ENCODE data around the gene SIGLEC1.

SIGLEC1 gene

DNA sequence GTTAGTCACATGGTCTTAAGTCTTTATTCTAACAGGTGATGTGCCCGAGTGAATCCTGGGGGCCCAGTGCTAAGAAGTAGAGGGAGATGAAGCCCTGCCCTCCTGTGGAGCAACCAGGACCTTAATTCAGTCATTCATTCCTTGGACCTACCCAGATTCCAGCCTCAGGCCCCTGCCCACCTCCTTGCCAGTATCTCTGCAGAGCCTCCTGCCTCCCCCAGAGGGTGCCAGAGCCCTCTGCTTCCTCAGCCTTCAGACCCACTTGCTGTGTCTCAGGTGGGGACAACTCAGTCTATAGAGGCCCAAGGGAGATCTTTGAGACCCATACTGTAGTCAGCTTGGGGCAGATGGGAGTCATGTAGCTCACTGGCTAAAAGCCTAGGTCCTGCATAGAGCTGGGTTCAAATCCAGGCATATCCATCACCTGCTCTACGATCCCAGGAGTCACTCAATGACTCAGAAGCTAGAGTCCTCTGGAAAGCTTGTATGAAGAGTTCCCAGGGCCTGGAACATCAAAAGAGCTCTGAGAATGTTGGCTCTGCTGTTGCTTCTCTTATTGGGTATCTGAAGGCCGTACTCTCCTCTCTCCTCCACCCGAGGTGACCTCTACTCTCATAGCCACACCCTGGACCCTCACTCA is 3.9 kb upstream of the SIGLEC1 start:
- H3K36me3 ChIP-seq (ENCODE audit: control insufficient read depth in 1 of 2, insufficient read depth in 2 of 2, low read length in 2 of 2): no peaks in the 10 kb centered on the region
- H3K27ac ChIP-seq (ENCODE audit: low read depth, low read length): no peak overlapping the region
- no peaks in the 10 kb centered on the region for H3K4me1 ChIP-seq (ENCODE audit: control insufficient read depth in 1 of 2, insufficient read depth in 2 of 2, low read length in 2 of 2)
- no peaks in the 10 kb centered on the region for H3K9me3 ChIP-seq (ENCODE audit: control insufficient read depth in 1 of 2, low read length in 2 of 2)
- no peak overlapping the region for H3K9ac ChIP-seq (ENCODE audit: low read depth in 1 of 2, low read length in 2 of 2)
- peaks cover 7 to 9% of the 10 kb centered on the region in 2 donors for H3K27me3 ChIP-seq (ENCODE audit: control insufficient read depth in 1 of 2, insufficient read depth in 2 of 2, low read length in 2 of 2)
- H3K4me3 ChIP-seq (ENCODE audit: low read depth in 1 of 2, low read length in 2 of 2): no peak overlapping the region

GRCh38 chr20:3714092-3714491 is 1.7 kb upstream of the SIGLEC1 start:
- H3K27ac ChIP-seq (ENCODE audit: low read depth, low read length): no peak overlapping the region

DNA sequence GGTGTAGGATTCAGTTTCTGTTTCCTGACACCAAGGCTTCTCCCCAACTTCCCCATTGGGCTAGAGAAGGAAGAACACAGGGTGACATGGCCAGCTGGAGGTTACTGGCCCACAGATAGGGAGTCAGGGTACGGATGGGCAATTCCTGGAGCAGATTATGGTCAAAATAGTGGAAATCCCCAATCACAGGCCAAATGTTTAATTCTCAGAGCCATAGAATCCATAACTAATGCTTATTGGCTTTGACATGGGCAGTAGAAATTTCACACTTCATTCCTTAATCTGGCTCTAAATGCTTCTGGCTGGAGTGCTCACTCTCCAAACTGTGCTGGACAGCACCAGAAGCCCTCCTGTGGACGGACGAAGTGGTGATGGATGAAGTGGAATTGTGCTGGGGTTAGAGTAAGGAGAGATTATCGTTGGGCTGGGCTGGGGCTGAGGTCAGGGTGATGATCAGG is 887 bp downstream of the SIGLEC1 start:
- H3K4me1 ChIP-seq (ENCODE audit: control insufficient read depth in 1 of 2, insufficient read depth in 2 of 2, low read length in 2 of 2): no peaks in the 10 kb centered on the region
- no peak overlapping the region for H3K27ac ChIP-seq (ENCODE audit: low read depth, low read length)
- peak overlapping the region in 1 of 2 donors; percentile 13 for H3K4me3 ChIP-seq (ENCODE audit: low read depth in 1 of 2, low read length in 2 of 2)
- no peak overlapping the region for H3K9ac ChIP-seq (ENCODE audit: low read depth in 1 of 2, low read length in 2 of 2)
- no peaks in the 10 kb centered on the region for H3K36me3 ChIP-seq (ENCODE audit: control insufficient read depth in 1 of 2, insufficient read depth in 2 of 2, low read length in 2 of 2)
- H3K9me3 ChIP-seq (ENCODE audit: control insufficient read depth in 1 of 2, low read length in 2 of 2): no peaks in the 10 kb centered on the region
- peaks cover 0 to 2% of the 10 kb centered on the region in 2 donors for H3K27me3 ChIP-seq (ENCODE audit: control insufficient read depth in 1 of 2, insufficient read depth in 2 of 2, low read length in 2 of 2)

More at GRCh38 chr20:3714092-3714491, 1.7 kb upstream of the SIGLEC1 start:
- no peak overlapping the region for H3K4me3 ChIP-seq (ENCODE audit: low read depth in 1 of 2, low read length in 2 of 2)
- H3K36me3 ChIP-seq (ENCODE audit: control insufficient read depth in 1 of 2, insufficient read depth in 2 of 2, low read length in 2 of 2): no peaks in the 10 kb centered on the region
- no peaks in the 10 kb centered on the region for H3K9me3 ChIP-seq (ENCODE audit: control insufficient read depth in 1 of 2, low read length in 2 of 2)
- H3K27me3 ChIP-seq (ENCODE audit: control insufficient read depth in 1 of 2, insufficient read depth in 2 of 2, low read length in 2 of 2): peaks cover 0 to 2% of the 10 kb centered on the region in 2 donors
- no peak overlapping the region for H3K9ac ChIP-seq (ENCODE audit: low read depth in 1 of 2, low read length in 2 of 2)
- H3K4me1 ChIP-seq (ENCODE audit: control insufficient read depth in 1 of 2, insufficient read depth in 2 of 2, low read length in 2 of 2): no peaks in the 10 kb centered on the region

DNA sequence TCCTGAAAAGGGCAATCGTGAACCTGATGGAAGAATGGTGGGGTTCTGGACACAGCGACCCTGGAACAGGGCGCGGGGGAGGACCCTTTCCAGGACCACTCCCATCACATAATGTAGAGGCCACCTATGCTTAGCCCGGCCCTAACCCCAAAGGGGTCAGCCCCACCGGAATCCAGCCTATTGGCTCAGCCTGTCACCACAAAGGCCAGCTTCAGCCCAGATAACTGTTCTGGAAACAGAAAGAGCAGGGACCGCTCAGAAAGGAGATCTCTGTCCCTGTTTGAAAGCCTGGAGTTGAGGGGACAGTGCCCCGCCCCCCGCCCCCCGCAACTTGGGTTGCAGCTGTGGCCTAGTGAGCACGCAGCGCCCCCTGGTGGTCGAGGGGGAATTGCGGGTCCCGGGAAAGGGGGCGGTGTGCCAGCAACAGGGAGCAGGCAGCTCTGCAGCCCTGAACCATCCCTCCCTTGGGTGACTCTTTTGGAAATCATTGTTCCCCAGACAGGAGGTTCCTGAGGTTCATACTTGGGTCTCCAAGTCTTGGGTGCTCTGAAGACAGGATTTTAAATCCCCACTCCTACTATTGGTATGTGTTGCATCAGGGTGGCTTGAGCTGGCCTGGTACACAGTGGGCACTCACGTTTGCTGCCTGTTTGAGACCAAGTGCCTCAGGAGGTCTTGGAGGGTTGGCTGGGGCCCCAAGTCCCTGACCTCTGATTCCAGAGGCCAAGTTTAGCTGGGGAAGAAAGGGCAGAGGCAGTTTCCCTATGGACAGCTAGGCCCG is 1.5 kb downstream of the SIGLEC1 start:
- Histone ChIP-seq H3K9ac (ENCODE audit: low read depth in 1 of 2, low read length in 2 of 2) (no peak overlapping the region), H3K9me3 (ENCODE audit: control insufficient read depth in 1 of 2, low read length in 2 of 2) (no peaks in the 10 kb centered on the region), H3K36me3 (ENCODE audit: control insufficient read depth in 1 of 2, insufficient read depth in 2 of 2, low read length in 2 of 2) (no peaks in the 10 kb centered on the region), H3K4me3 (ENCODE audit: low read depth in 1 of 2, low read length in 2 of 2) (peak overlapping the region in 1 of 2 donors; percentile 12), H3K27ac (ENCODE audit: low read depth, low read length) (no peak overlapping the region), H3K4me1 (ENCODE audit: control insufficient read depth in 1 of 2, insufficient read depth in 2 of 2, low read length in 2 of 2) (no peaks in the 10 kb centered on the region), H3K27me3 (ENCODE audit: control insufficient read depth in 1 of 2, insufficient read depth in 2 of 2, low read length in 2 of 2) (peaks cover 0 to 2% of the 10 kb centered on the region in 2 donors)

- Histone ChIP-seq H3K9ac (ENCODE audit: low read depth in 1 of 2, low read length in 2 of 2) (no peak overlapping the region), H3K36me3 (ENCODE audit: control insufficient read depth in 1 of 2, insufficient read depth in 2 of 2, low read length in 2 of 2) (no peaks in the 10 kb centered on the region), H3K4me1 (ENCODE audit: control insufficient read depth in 1 of 2, insufficient read depth in 2 of 2, low read length in 2 of 2) (no peaks in the 10 kb centered on the region), H3K27me3 (ENCODE audit: control insufficient read depth in 1 of 2, insufficient read depth in 2 of 2, low read length in 2 of 2) (peaks cover 0 to 2% of the 10 kb centered on the region in 2 donors), H3K9me3 (ENCODE audit: control insufficient read depth in 1 of 2, low read length in 2 of 2) (no peaks in the 10 kb centered on the region), H3K4me3 (ENCODE audit: low read depth in 1 of 2, low read length in 2 of 2) (no peak overlapping the region), H3K27ac (ENCODE audit: low read depth, low read length) (no peak overlapping the region)
Measured at GRCh38 chr20:3710011-3710466, 2.4 kb downstream of the SIGLEC1 start.

DNA sequence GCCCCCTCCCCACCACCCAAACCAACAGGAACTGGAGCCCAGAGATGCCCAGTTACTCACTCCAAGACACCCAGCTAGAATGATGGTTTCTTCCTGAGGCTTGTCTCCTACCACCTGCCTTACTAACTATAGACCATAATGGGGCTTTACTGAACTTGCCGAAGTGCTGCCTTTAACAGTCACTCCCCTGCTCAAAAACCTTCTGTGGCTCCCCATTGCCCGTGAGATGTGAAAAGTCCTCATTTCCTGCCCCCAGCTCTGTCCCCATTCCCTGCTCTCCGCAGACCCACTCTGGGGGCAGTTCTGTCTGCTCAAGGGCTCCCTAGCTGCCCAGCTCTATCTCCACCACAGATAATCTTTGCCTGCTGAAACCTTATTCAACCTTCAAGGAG is 4.9 kb downstream of the SIGLEC1 start:
- Histone ChIP-seq H3K4me1 (ENCODE audit: control insufficient read depth in 1 of 2, insufficient read depth in 2 of 2, low read length in 2 of 2) (no peaks in the 10 kb centered on the region), H3K27me3 (ENCODE audit: control insufficient read depth in 1 of 2, insufficient read depth in 2 of 2, low read length in 2 of 2) (peaks cover 0 to under 1% of the 10 kb centered on the region in 2 donors), H3K27ac (ENCODE audit: low read depth, low read length) (no peak overlapping the region), H3K36me3 (ENCODE audit: control insufficient read depth in 1 of 2, insufficient read depth in 2 of 2, low read length in 2 of 2) (no peaks in the 10 kb centered on the region), H3K9me3 (ENCODE audit: control insufficient read depth in 1 of 2, low read length in 2 of 2) (no peaks in the 10 kb centered on the region), H3K4me3 (ENCODE audit: low read depth in 1 of 2, low read length in 2 of 2) (no peak overlapping the region), H3K9ac (ENCODE audit: low read depth in 1 of 2, low read length in 2 of 2) (no peak overlapping the region)

DNA sequence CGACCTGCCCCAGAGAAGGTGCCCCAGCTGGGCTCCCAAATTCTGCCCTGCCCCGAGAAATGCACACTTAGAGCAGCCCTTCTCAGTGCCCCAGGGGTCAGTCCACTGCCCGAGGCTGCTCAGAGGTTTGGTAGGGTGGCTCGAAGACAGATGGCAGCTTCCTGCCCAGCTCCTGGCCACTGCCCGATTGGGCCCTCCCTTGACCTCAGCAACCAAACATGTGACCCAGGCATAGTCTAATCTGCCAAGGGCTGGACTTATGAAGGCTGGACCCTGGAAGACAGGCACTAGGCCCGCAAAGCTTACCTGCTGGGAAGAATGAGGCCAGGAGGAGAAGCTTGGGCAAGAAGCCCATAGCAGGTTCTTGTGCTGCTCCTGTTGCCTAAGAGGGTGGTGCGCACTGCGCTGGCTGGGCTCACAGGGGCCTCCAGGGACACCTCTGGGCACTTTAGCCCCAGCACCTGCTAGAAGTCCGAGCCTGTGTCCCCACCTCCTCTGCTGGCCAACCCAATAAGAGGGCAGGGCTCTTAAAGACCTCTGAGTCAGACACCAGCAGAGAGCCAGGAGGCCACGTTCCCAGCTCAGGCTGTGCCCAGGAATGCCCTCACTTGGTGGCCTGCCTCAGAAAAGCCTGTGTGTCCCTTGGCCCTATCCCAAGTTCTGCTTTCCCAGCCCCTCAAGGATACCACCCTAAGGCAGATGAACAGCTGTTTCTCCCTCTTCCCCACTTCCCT is 5.5 kb downstream of the SIGLEC1 start:
- Histone ChIP-seq H3K36me3 (ENCODE audit: control insufficient read depth in 1 of 2, insufficient read depth in 2 of 2, low read length in 2 of 2) (no peaks in the 10 kb centered on the region), H3K9ac (ENCODE audit: low read depth in 1 of 2, low read length in 2 of 2) (no peak overlapping the region), H3K27me3 (ENCODE audit: control insufficient read depth in 1 of 2, insufficient read depth in 2 of 2, low read length in 2 of 2) (no peaks in the 10 kb centered on the region), H3K9me3 (ENCODE audit: control insufficient read depth in 1 of 2, low read length in 2 of 2) (no peaks in the 10 kb centered on the region), H3K4me1 (ENCODE audit: control insufficient read depth in 1 of 2, insufficient read depth in 2 of 2, low read length in 2 of 2) (no peaks in the 10 kb centered on the region), H3K4me3 (ENCODE audit: low read depth in 1 of 2, low read length in 2 of 2) (no peak overlapping the region), H3K27ac (ENCODE audit: low read depth, low read length) (no peak overlapping the region)

GRCh38 chr20:3705970-3706739 is 6.2 kb downstream of the SIGLEC1 start:
- no peaks in the 10 kb centered on the region for H3K27me3 ChIP-seq (ENCODE audit: control insufficient read depth in 1 of 2, insufficient read depth in 2 of 2, low read length in 2 of 2)
- H3K27ac ChIP-seq (ENCODE audit: low read depth, low read length): no peak overlapping the region
- no peaks in the 10 kb centered on the region for H3K36me3 ChIP-seq (ENCODE audit: control insufficient read depth in 1 of 2, insufficient read depth in 2 of 2, low read length in 2 of 2)
- H3K4me1 ChIP-seq (ENCODE audit: control insufficient read depth in 1 of 2, insufficient read depth in 2 of 2, low read length in 2 of 2): no peaks in the 10 kb centered on the region
- no peak overlapping the region for H3K4me3 ChIP-seq (ENCODE audit: low read depth in 1 of 2, low read length in 2 of 2)
- H3K9me3 ChIP-seq (ENCODE audit: control insufficient read depth in 1 of 2, low read length in 2 of 2): no peaks in the 10 kb centered on the region
- H3K9ac ChIP-seq (ENCODE audit: low read depth in 1 of 2, low read length in 2 of 2): no peak overlapping the region

- no peak overlapping the region for H3K4me3 ChIP-seq (ENCODE audit: low read depth in 1 of 2, low read length in 2 of 2)
- no peak overlapping the region for H3K9ac ChIP-seq (ENCODE audit: low read depth in 1 of 2, low read length in 2 of 2)
- no peaks in the 10 kb centered on the region for H3K9me3 ChIP-seq (ENCODE audit: control insufficient read depth in 1 of 2, low read length in 2 of 2)
- H3K4me1 ChIP-seq (ENCODE audit: control insufficient read depth in 1 of 2, insufficient read depth in 2 of 2, low read length in 2 of 2): no peaks in the 10 kb centered on the region
- no peaks in the 10 kb centered on the region for H3K36me3 ChIP-seq (ENCODE audit: control insufficient read depth in 1 of 2, insufficient read depth in 2 of 2, low read length in 2 of 2)
- no peaks in the 10 kb centered on the region for H3K27me3 ChIP-seq (ENCODE audit: control insufficient read depth in 1 of 2, insufficient read depth in 2 of 2, low read length in 2 of 2)
- no peak overlapping the region for H3K27ac ChIP-seq (ENCODE audit: low read depth, low read length)
Measured at GRCh38 chr20:3705491-3705969, 6.9 kb downstream of the SIGLEC1 start.
